Neural progenitor cell (in vitro differentiated cells): Measurements from ENCODE around the gene HSPB3. TPM values are rescaled to one million over a fixed set of nuclear protein-coding genes. Genes with fewer than 3 reads are reported as not detected.

Experiments used
- DNase-seq: peaks from one replicate; pipeline ENCODE4 v3.0.0-alpha.2; 2016; ENCODE audit warnings: low spot score
- H2AFZ ChIP-seq: fragments of 200-600 bp; sonication (generic); replicated peaks from 2 replicates; pipeline ENCODE4 v1.6.1; 2016; ENCODE audit warnings: antibody characterized with exemption
- H3F3A ChIP-seq: fragments of 200-600 bp; sonication (generic); 2 replicates; pipeline ENCODE4 v1.6.1; 2016; ENCODE audit warnings: antibody characterized with exemption, low read depth
- H3K27ac ChIP-seq: fragments of 200-600 bp; sonication (generic); 2 replicates; pipeline ENCODE4 v1.5.1; 2016; ENCODE audit warnings: mild to moderate bottlenecking
- H3K27me3 ChIP-seq: fragments of 200-600 bp; sonication (generic); 2 replicates; pipeline ENCODE4 v1.6.1; 2016; ENCODE audit warnings: mild to moderate bottlenecking, moderate library complexity
- H3K36me3 ChIP-seq: fragments of 200-600 bp; sonication (generic); 2 replicates; pipeline ENCODE4 v1.5.1; 2016
- H3K4me1 ChIP-seq: fragments of 200-600 bp; sonication (generic); 2 replicates; pipeline ENCODE4 v1.6.1; 2016; ENCODE audit warnings: mixed run types
- H3K4me2 ChIP-seq: fragments of 200-600 bp; sonication (generic); 2 replicates; pipeline ENCODE4 v1.6.1; 2016
- H3K4me3 ChIP-seq: fragments of 200-600 bp; sonication (generic); 2 replicates; pipeline ENCODE4 v1.5.1; 2016
- H3K79me2 ChIP-seq: fragments of 200-600 bp; sonication (generic); 2 replicates; pipeline ENCODE4 v1.6.1; 2016; ENCODE audit warnings: low read depth
- H3K9ac ChIP-seq: fragments of 200-600 bp; sonication (generic); 2 replicates; pipeline ENCODE4 v1.6.1; 2016
- H3K9me3 ChIP-seq: fragments of 200-600 bp; sonication (generic); 2 replicates; pipeline ENCODE4 v1.5.1; 2016; ENCODE audit warnings: low read depth
- H4K20me1 ChIP-seq: fragments of 200-600 bp; sonication (generic); 2 replicates; pipeline ENCODE4 v1.6.1; 2016; ENCODE audit warnings: low read depth
- H3K27ac Mint-ChIP-seq: 3 replicates; pipeline ENCODE4 v1.8.0; 2021; ENCODE audit warnings: mixed read lengths
- H3K27me3 Mint-ChIP-seq: 2 replicates; pipeline ENCODE4 v1.8.0; 2022; ENCODE audit warnings: low read depth, mild to moderate bottlenecking, inconsistent platforms, moderate library complexity, mixed read lengths; ENCODE audit not compliant: insufficient read depth
- H3K36me3 Mint-ChIP-seq: 3 replicates; pipeline ENCODE4 v1.8.0; 2021; ENCODE audit warnings: mixed read lengths
- H3K4me1 Mint-ChIP-seq: 3 replicates; pipeline ENCODE4 v1.8.0; 2021; ENCODE audit warnings: mixed read lengths
- H3K4me3 Mint-ChIP-seq: 3 replicates; pipeline ENCODE4 v1.8.0; 2021; ENCODE audit warnings: mild to moderate bottlenecking, moderate library complexity, mixed read lengths
- H3K9me3 Mint-ChIP-seq: 3 replicates; pipeline ENCODE4 v1.8.0; 2020; ENCODE audit warnings: mixed read lengths
- CTCF ChIP-seq: fragments of 200-600 bp; sonication (generic); IDR thresholded peaks from 2 replicates; pipeline ENCODE4 v1.5.1; 2017; ENCODE audit warnings: antibody characterized with exemption, mild to moderate bottlenecking
- EZH2 ChIP-seq: fragments of 200-600 bp; sonication (generic); IDR thresholded peaks from 2 replicates; pipeline ENCODE4 v1.6.1; 2017; ENCODE audit warnings: antibody characterized with exemption, mild to moderate bottlenecking, moderate library complexity
- EZH2phosphoT487 ChIP-seq: fragments of 200-600 bp; sonication (generic); IDR thresholded peaks from 2 replicates; pipeline ENCODE4 v1.6.1; 2017; ENCODE audit warnings: antibody characterized with exemption
- total RNA-seq: library from RNA; depleted of rRNA; stranded (reverse); fragments of >200 nt; gene quantifications from 2 replicates; pipeline ENCODE4 v1.2.3, GENCODE V29; 2015; ENCODE audit warnings: low replicate concordance

HSPB3 gene
- total RNA-seq, 1 donor from 2014 or later: not detected

GRCh38 chr5:54470128-54470527 lies 14.6 kb downstream of the HSPB3 start:
- Mint-ChIP-seq H3K9me3 (peaks cover 7% of the 10 kb centered on the region), H3K4me3 (no peak overlapping the region), H3K36me3 (no peaks in the 10 kb centered on the region), H3K4me1 (no peaks in the 10 kb centered on the region), H3K27me3 (peaks cover 2% of the 10 kb centered on the region), H3K27ac (no peak overlapping the region)
- no peak for DNase-seq
- Histone ChIP-seq H3K36me3 (no peaks in the 10 kb centered on the region), H3K9ac (no peak overlapping the region), H3K4me1 (no peaks in the 10 kb centered on the region), H3K27ac (no peak overlapping the region), H3K9me3 (no peaks in the 10 kb centered on the region), H3F3A (no peaks in the 10 kb centered on the region), H3K79me2 (no peaks in the 10 kb centered on the region), H3K27me3 (no peaks in the 10 kb centered on the region), H4K20me1 (no peaks in the 10 kb centered on the region), H3K4me3 (no peak overlapping the region), H2AFZ (no peak overlapping the region), H3K4me2 (no peak overlapping the region)
- TF ChIP-seq EZH2phosphoT487 (no peak), CTCF (no peak), EZH2 (no peak)

GRCh38 chr5:54470677-54471076 lies 15.2 kb downstream of the HSPB3 start:
- no peaks in the 10 kb centered on the region for H3K27me3 ChIP-seq
- H3K27me3 Mint-ChIP-seq: peaks cover 2% of the 10 kb centered on the region
- no peak overlapping the region for H3K4me3 ChIP-seq
- no peak overlapping the region for H3K4me3 Mint-ChIP-seq
- H3K79me2 ChIP-seq: no peaks in the 10 kb centered on the region
- no peaks in the 10 kb centered on the region for H3K4me1 ChIP-seq
- H3K36me3 ChIP-seq: no peaks in the 10 kb centered on the region
- H3K4me1 Mint-ChIP-seq: no peaks in the 10 kb centered on the region
- H3K9me3 ChIP-seq: no peaks in the 10 kb centered on the region
- peaks cover 7% of the 10 kb centered on the region for H3K9me3 Mint-ChIP-seq
- no peak overlapping the region for H3K9ac ChIP-seq
- no peak overlapping the region for H3K27ac Mint-ChIP-seq
- H2AFZ ChIP-seq: no peak overlapping the region
- DNase-seq: no peak
- H3K27ac ChIP-seq: no peak overlapping the region
- TF ChIP-seq EZH2phosphoT487 (no peak), CTCF (no peak), EZH2 (no peak)
- H3K4me2 ChIP-seq: no peak overlapping the region
- H3K36me3 Mint-ChIP-seq: no peaks in the 10 kb centered on the region
- no peaks in the 10 kb centered on the region for H4K20me1 ChIP-seq
- no peaks in the 10 kb centered on the region for H3F3A ChIP-seq

- no peaks in the 10 kb centered on the region for H3K4me1 ChIP-seq
- no peak overlapping the region for H3K4me3 ChIP-seq
- Mint-ChIP-seq H3K27me3 (peaks cover 2% of the 10 kb centered on the region), H3K4me1 (no peaks in the 10 kb centered on the region), H3K27ac (no peak overlapping the region), H3K4me3 (no peak overlapping the region), H3K9me3 (peaks cover 5% of the 10 kb centered on the region), H3K36me3 (no peaks in the 10 kb centered on the region)
- TF ChIP-seq CTCF: no peak
- no peak for TF ChIP-seq EZH2
- TF ChIP-seq EZH2phosphoT487: no peak
- no peak overlapping the region for H2AFZ ChIP-seq
- no peaks in the 10 kb centered on the region for H3K36me3 ChIP-seq
- H3K9me3 ChIP-seq: no peaks in the 10 kb centered on the region
- no peak overlapping the region for H3K9ac ChIP-seq
- DNase-seq: no peak
- no peak overlapping the region for H3K27ac ChIP-seq
- H3K79me2 ChIP-seq: no peaks in the 10 kb centered on the region
- H3K4me2 ChIP-seq: no peak overlapping the region
- H3F3A ChIP-seq: no peaks in the 10 kb centered on the region
- no peaks in the 10 kb centered on the region for H4K20me1 ChIP-seq
- H3K27me3 ChIP-seq: no peaks in the 10 kb centered on the region
Measured at GRCh38 chr5:54471398-54471797, 15.9 kb downstream of the HSPB3 start.

- Mint-ChIP-seq H3K27me3 (peaks cover 4% of the 10 kb centered on the region), H3K27ac (no peak overlapping the region), H3K4me3 (no peak overlapping the region), H3K4me1 (no peaks in the 10 kb centered on the region), H3K9me3 (no peaks in the 10 kb centered on the region), H3K36me3 (no peaks in the 10 kb centered on the region)
- no peak for DNase-seq
- Histone ChIP-seq H3F3A (no peaks in the 10 kb centered on the region), H2AFZ (no peak overlapping the region), H3K4me1 (no peaks in the 10 kb centered on the region), H3K4me2 (no peak overlapping the region), H3K79me2 (no peaks in the 10 kb centered on the region), H3K9ac (no peak overlapping the region), H4K20me1 (no peaks in the 10 kb centered on the region), H3K27me3 (no peaks in the 10 kb centered on the region), H3K4me3 (no peak overlapping the region), H3K9me3 (no peaks in the 10 kb centered on the region), H3K27ac (no peak overlapping the region), H3K36me3 (no peaks in the 10 kb centered on the region)
- no peak for TF ChIP-seq EZH2phosphoT487
- no peak for TF ChIP-seq CTCF
- no peak for TF ChIP-seq EZH2
Measured at GRCh38 chr5:54476682-54477081, 21.2 kb downstream of the HSPB3 start.
